SW480 (cell line): ENCODE results near the gene MEST.
"Not testable (repeated sequence)": the region's sequence is repeated elsewhere in the genome, so short reads cannot be mapped to it uniquely, and the experiment has no call there.

ENCODE experiments used
- DNase-seq: peaks from one replicate; pipeline ENCODE4 v3.0.0-alpha.2; 2016; ENCODE audit warnings: low spot score

The MEST gene

DNA sequence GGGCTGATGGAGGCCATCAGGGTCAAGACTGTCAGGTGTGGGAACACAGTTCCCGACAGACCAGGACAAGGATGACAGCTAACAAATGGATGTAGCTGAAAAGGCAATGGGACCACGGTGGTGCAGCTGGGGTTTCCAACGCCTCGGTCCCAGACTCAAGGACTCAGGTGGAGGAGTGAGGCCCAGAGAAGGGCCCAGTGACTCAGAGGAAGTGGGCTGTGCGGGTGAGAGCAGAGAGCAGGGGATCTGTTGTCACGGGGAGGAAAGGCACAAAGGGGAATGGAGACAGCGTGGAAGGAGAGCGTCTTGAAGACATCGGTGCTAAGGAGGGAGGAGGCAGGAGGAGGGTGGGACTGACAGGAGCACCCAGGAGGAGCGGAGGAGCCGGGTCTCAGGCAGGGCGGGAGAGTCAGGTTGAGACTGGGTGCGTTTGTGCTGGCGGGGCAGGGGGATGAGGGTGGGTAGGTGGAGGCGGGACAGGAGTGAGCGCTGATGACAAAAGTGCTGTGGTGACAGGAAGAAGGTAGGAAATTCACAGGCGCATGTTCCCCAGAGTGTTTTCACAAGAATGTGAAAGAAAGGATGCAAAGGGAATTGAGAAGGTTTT lies 31.7 kb downstream of the MEST start:
- not testable (repeated sequence) for DNase-seq

DNA sequence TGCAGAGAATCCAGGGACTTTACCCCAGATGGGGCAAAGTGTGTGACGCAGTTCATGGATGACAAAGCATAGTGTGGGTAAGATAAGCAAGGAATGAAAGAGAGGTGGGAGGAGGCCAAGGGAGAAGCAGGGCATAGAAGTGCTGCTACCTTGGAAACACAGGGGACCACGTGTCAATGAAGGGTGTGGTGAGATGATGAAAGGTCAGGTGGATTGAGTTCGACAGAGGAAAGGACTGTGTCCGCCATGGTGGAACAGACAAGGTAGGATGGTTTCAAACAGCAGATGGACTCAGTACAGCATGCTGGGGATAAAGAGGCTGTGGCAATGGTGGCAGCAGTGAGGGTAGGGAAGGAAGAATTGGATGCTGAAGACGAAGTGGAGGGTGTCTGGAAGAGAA lies 32.7 kb downstream of the MEST start:
- no peak for DNase-seq

DNA sequence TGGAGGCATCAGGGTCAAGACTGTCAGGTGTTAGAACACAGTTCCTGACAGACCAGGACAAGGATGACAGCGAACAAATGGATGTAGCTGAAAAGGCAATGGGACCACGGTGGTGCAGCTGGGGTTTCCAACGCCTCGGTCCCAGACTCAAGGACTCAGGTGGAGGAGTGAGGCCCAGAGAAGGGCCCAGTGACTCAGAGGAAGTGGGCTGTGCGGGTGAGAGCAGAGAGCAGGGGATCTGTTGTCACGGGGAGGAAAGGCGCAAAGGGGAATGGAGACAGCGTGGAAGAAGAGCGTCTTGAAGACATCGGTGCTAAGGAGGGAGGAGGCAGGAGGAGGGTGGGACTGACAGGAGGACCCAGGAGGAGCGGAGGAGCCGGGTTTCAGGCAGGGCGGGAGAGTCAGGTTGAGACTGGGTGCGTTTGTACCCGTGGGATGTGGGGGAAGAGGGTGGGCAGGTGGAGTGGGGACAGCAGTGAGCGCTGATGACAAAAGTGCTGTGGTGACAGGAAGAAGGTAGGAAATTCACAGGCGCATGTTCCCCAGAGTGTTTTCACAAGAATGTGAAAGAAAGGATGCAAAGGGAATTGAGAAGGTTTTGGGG lies 36.0 kb downstream of the MEST start:
- DNase-seq = not testable (repeated sequence)

- DNase-seq = no peak
Measured at GRCh38 chr7:130529417-130529816, 37.5 kb downstream of the MEST start.

GRCh38 chr7:130537894-130538293 lies 46.0 kb downstream of the MEST start:
- DNase-seq = not testable (repeated sequence)

DNA sequence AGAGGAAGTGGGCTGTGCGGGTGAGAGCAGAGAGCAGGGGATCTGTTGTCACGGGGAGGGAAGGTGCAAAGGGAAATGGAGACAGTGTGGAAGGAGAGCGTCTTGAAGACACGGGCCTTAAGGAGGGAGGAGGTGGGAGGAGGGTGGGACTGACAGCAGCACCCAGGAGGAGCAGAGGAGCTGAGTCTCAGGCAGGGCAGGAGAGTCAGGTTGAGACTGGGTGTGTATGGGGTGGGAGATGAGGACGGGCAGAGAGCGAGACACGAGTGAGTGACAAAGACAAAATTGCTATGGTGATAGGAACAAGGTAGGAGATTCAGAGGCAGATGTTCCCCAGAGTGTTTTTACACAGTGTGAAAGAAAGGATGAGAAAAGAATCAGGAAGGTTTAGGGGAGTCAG lies 49.4 kb downstream of the MEST start:
- DNase-seq = not testable (repeated sequence)

- not testable (repeated sequence) for DNase-seq
Measured at GRCh38 chr7:130542297-130542696, 50.4 kb downstream of the MEST start.

DNA sequence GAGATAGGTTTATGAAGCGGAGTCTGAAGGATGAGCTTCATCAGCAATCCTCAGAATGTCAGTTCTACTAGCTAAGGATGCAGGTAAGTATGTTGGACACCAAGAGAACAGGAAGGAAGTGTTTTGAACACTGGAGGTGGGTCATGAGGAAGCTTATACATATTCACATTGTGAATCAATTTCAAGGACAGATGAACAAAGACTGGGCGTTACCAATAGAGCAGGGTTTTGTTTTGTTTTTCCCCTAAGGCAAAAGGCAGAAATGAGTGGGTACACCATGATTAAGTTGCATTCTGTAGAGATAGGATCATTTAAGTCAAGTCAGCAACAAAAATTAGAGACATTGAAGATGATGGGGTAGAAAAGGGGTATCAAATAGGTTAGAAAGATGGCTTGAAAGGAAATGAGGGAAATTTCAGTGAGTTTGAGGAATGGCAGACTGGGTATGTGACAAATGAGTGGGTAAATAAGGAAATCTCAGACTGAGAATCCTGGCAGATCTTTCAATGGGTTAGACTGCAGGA lies 51.7 kb downstream of the MEST start:
- no peak for DNase-seq

DNA sequence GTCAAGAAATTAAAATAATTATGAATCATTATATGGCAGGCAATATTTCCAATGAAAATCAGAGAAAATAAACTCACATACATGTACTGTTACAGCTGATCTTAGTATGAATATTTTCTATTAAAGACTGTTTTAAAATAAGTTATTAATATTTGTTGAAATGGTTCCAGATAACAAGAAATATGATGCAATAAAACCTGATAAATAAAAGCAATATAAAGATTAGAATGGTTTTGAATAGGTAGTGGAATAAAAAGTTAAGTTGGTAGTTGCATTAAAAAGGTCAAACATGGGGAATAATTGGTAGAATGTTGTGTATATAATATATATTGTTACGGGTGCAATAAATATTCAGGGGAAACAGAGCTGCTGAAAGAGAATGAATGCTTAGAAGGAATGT lies 52.5 kb downstream of the MEST start:
- DNase-seq = no peak

DNA sequence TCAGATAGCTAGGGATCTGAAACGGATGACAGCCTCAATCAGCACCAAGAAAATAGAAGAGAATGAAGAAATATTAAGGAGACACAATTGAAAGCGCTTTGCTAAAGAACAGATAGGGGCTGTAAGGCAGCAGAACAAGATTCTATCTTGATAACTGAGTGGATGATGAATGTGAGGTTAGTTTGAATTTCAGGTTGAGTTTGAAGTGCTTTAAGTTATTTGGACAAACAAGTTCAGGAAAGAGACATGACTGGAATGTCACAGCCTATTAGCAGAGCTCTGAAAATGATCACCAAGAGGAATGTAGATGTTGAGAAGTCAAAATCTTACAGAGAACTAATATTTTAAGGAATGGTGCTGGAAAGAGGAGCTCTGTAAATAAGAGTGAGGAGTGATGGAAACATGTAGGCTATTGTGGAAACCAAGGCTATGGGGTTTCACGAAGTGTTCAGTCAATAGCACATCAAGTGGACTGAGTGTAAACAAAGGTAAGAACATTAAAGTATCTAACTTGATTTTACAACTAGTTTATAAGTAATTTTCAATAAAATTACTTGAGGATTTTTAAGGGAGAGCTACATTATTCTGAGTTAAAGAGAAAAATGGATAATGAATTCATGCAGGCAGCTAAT lies 61.6 kb downstream of the MEST start:
- no peak for DNase-seq

DNA sequence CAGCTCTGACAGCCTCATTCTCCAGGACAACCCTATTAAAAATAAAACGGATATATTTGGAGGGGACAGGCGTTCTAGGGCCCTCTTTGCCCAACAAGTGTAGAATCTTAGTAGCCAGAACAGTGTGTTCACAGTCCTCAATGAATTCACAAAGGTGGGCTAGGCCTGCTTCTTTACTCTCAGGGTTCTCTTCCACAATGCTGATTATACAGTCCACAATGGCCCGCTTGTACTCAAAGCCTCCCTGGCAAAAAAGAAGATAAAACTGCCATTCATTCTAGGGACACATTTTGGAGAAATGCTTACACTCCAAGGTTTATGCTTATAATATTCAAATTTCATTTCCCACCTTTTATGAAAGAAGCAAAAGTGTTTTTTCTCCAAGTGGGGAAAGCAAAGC lies 62.6 kb downstream of the MEST start:
- no peak for DNase-seq
